GM19043 (cell line): ENCODE data around the gene AKR1E2.
A peak's percentile ranks its signal among the peaks of the same experiment; 100 is the strongest.

Source experiments
- ATAC-seq: cut with Tn5 transposase; IDR thresholded peaks from one replicate; pipeline ENCODE4 v1.9.1; 2021; ENCODE audit warnings: low read depth; ENCODE audit not compliant: unreplicated experiment

AKR1E2 gene

GRCh38 chr10:4843525-4844180 is 17.6 kb downstream of the AKR1E2 start:
- ATAC-seq, result no peak

DNA sequence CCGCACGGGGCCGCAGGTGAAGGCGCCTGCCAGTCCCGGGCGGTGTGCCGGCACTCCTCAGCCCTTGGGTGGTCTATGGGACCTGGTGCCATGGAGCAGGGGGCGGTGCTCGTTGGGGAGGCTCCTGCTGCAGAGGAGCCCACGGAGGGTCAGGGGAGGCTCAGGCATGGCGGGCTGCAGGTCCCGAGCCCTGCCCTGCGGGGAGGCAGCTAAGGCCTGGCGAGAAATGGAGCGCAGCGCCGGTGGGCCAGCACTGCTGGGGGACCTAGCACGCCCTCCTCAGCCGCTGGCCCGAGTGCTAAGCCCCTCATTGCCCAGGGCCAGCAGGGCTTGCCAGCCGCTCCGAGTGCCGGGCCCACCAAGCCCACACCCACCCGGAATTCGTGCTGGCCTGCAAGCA is 18.9 kb downstream of the AKR1E2 start:
- no peak for ATAC-seq

DNA sequence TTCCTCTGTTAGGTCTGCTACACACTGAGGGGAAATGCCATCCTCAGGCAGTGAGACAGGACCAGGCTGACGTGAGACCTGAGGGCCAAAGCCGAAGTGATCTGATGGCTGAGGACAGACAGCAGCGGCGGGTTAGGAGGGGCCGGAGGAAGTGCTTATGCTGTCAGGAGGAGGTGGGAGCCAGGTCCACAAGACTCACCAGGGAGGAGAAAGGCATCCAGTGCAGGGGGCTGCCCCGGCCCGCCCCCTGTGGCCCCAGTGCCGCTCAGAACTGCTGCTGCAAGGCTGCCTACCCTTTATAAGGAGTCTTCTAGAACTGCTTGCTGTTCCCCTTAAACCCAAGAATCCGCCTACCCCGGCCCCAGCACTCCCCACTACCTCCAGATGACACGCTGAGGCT is 19.8 kb downstream of the AKR1E2 start:
- no peak for ATAC-seq

DNA sequence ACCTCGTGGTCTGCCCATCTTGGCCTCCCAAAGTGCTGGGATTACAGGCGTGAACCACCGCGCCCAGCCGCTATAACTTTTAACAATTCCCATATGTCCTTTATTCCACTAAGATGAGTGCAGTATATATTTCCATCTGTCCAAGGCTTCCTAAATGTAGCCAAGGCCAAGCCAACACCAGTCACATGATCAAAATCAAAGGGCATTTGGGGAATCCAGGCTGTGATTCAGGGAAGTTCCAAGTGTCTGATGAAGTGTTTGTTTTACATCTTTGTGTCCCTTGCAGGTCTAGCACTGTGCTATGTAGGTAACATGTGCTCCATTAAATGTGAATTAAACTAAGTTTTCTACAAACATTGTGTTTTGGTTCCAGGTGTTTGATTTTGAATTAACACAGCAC is 20.8 kb downstream of the AKR1E2 start:
- ATAC-seq, result no peak

GRCh38 chr10:4847561-4848355 is 21.8 kb downstream of the AKR1E2 start:
- ATAC-seq, result no peak

GRCh38 chr10:4848356-4849041 is 22.5 kb downstream of the AKR1E2 start:
- no peak for ATAC-seq

- no peak for ATAC-seq
Measured at GRCh38 chr10:4849042-4849402, 23.0 kb downstream of the AKR1E2 start.

- peak; percentile 88 for ATAC-seq
Measured at GRCh38 chr10:4849555-4850242, 23.7 kb downstream of the AKR1E2 start.

GRCh38 chr10:4850397-4850796 is 24.4 kb downstream of the AKR1E2 start:
- ATAC-seq, result no peak

DNA sequence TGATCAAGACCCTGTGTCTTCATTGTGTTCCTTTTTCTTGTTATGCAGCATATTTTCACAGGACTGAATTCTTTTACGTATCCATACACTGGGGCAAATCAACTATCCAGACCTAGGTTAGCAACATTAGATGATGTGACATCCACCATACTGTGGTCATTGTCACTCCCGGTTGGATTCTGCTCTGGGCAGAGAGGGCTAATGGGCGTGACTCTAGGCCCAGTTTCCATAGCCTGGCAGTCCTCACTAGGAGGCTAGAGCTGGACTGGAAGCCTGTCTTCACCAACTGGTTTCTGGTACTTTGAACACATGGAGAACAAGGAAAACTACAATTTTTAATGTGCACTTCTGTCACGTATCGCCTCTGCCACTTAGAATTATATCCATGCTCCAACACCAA is 25.2 kb downstream of the AKR1E2 start:
- no peak for ATAC-seq

- ATAC-seq, result no peak
Measured at GRCh38 chr10:4851846-4852245, 25.8 kb downstream of the AKR1E2 start.

DNA sequence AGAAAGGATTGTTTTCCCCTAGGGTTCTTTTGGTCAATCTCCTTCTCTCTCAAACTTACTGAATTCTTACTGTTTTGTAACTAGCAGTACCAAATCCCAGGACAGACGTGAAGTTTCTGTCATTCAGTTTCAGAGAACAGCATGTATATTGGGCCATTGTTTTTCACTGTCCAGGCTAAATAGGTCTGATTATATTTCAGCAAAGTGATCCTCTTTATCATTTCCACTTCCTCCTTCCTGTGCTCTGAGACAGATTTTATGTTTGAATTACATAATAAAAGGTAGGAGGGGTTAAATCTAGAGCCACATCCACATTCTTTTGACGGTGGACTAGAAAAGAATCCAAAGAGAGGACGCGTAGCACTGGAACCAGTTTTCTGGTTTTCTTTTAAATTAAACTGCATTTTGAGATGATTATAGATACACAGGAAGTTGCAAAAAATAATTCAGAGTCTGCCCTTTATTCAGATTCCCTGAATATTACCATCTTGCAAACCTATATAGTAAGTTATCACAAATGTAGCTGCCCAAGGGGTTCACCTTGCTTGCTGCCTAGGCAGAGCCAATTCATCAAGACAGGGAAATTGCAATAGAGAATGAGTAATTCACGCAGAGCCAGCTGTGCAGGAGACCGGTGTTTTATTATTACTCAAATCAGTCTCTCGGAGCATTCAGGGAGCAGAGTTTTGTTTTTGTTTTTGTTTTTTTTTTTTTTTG is 40.1 kb downstream of the AKR1E2 start:
- ATAC-seq, result no peak

- no peak for ATAC-seq
Measured at GRCh38 chr10:4867109-4867519, 41.1 kb downstream of the AKR1E2 start.

DNA sequence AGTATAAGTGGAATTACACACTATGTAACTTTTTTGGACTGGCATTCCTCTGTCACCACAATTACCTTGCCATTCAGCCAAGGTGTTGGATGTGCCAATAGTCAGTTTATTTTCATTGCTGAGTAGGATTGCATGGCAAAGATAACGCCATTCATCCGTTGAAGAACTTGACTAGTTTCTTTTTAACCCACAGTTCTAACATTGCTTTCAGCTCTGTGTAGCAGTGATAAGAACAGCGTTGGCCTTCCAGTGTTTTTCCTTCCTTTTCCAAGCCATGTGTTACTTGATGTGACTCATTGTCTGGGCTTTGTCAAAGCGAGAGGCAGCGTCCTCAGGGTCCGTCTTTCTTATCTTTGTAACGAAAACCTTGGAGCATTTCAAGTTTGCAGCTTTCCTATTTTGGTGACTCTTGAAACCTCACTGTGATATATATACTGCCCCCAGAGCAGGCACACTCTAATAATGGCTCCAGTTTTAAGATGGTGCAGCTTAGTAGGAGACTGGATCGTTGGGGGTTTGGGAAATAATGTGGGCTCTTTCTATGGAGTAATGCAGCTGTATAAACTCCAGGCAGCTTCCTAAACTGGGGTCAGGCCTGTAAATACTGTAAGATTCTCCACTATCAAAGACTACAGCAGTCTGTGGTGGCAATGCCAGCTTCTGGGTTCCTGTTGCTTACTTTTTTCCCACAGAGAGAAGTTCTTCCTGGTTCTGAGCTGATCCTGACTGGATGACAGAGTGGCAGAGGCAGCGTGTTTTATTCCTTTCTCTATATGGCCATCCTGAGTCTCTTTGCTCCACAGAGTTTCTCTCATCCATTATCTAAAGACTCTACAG is 41.7 kb downstream of the AKR1E2 start:
- ATAC-seq, result no peak

DNA sequence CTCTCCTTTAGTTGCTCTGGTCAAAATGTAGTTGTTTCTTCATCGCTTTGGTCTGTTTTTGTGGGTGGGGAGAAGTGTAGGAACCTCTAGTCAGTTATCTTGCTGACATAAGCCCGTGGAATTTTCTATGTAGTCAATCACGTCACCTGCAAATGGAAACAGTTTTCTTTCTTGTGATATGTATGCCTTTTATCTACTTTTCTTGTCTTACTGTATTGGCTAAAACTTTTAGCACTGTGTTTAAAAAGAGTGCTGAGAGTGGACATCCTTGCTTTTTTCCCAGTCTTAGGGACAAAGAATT is 42.3 kb downstream of the AKR1E2 start:
- no peak for ATAC-seq

DNA sequence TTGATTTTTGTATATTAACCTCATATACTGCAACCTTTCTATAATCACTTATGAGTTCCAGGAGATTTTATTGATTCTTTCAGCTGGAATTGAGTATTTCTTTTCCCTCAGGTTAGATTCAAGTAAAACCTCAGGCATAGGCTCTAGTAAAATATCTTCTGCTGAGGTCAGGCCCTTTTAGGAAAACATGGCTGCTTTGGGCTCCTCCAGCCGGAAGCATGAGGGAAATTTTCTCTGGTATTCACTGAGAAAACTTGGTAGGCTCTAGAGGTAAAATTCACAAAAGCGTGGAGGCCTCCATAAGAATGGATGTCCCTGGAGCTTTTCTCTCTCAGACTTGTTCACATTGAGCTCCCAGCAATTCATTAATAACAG is 56.7 kb downstream of the AKR1E2 start:
- no peak for ATAC-seq

DNA sequence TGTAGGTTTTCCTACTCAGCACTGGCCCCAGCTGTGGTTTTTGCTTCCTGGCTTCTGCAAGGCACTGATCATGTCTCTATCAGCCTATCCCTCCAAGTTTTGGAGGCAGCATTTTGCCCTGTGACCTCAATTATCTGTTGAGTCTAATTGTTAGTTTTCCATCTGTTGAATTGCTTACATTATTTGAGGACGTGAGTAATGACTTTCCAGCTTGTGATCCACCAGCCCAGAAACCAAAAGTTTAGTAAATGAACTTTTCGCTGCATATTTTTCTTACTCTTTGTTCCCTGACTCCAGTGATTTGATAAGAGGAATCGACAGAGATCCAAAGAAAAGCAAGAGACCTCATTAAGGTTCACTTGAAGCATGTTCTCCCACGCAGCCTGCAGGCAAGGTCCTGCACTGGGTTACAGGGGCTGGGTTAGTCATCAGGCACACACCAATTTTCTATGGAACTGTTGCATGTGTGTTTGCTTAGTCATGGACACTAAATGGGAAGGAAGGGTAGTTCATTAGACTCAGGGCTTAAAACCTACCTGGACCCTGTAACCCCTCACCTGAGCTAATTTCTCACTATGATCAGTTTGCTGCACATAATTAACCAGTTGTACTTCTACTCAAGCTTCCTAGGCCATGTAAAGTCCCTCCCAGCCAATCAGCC is 57.2 kb downstream of the AKR1E2 start:
- ATAC-seq, result no peak

DNA sequence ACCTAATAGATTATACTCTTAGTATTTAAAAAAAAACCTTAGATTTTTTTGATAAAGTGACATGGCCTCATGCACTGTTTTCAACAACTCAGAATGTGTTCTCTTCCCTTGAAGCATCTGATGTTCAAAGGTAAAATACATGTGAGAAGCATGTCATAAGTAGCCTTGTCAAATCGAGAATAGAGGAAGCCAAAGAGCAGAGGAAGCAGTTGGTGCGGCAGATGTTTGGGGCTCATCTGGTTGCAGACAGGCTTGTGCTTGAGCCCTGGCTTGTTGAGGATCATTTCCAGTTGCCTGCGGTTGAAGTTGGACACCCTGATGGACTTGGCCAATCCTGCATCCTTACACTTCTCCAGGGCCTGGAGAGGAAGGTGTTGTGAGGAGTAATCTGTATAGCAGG is 59.2 kb downstream of the AKR1E2 start:
- no peak for ATAC-seq

- no peak for ATAC-seq
Measured at GRCh38 chr10:4887501-4887900, 61.5 kb downstream of the AKR1E2 start.
